Ascending aorta (tissue), 2 donors: ENCODE data around the gene COL2A1. TPM values are rescaled to one million over a fixed set of nuclear protein-coding genes. Genes with fewer than 3 reads are reported as not detected.

Experiments used
- DNase-seq, 2 donors: peaks; one replicate each; pipeline ENCODE4 v3.0.0-alpha.2; 2019; ENCODE audit warnings: low spot score in 2 of 2
- H3K27ac ChIP-seq, 2 donors: fragments of 200-600 bp; sonication (generic); one replicate each; pipeline ENCODE4 v1.5.1; 2016 to 2017; ENCODE audit warnings: mild to moderate bottlenecking in 1 of 2
- H3K27me3 ChIP-seq: fragments of 200-600 bp; sonication (generic); one replicate; pipeline ENCODE4 v1.5.1; 2017
- H3K36me3 ChIP-seq, 2 donors: fragments of 200-600 bp; sonication (generic); one replicate each; pipeline ENCODE4 v1.5.1; 2016
- H3K4me1 ChIP-seq, 2 donors: fragments of 200-600 bp; sonication (generic); one replicate each; pipeline ENCODE4 v1.5.1; 2016 to 2017; ENCODE audit warnings: mild to moderate bottlenecking in 1 of 2
- H3K4me3 ChIP-seq, 2 donors: fragments of 200-600 bp; sonication (generic); one replicate each; pipeline ENCODE4 v1.5.1; 2016 to 2017; ENCODE audit warnings: mild to moderate bottlenecking in 1 of 2
- H3K9me3 ChIP-seq, 2 donors: fragments of 200-600 bp; sonication (generic); one replicate each; pipeline ENCODE4 v1.5.1; 2016
- intact Hi-C: fragments of 100-400 bp; cut with DNase I; formaldehyde crosslinking; loops from one replicate; pipeline ENCODE4 v1.15.1; 2023
- total RNA-seq: library from RNA; depleted of rRNA; stranded (reverse); fragments of >200 nt; gene quantifications from one replicate; pipeline ENCODE4 v1.1.0, GENCODE V29; 2016
- TF ChIP-seq, protein P1 (sequence below), 3 experiments: fragments of 200-600 bp in 2 of 3; fragments of 450-650 bp in 1 of 3; sonication (generic) in 2 of 3; IDR thresholded peaks; one replicate each; pipeline ENCODE4 v1.5.1; 2016 to 2019; ENCODE audit warnings: antibody characterized with exemption in 3 of 3, mild to moderate bottlenecking in 1 of 3, moderate library complexity in 1 of 3

Gene COL2A1
- total RNA-seq, 1 donor from 2014 or later = not detected

DNA sequence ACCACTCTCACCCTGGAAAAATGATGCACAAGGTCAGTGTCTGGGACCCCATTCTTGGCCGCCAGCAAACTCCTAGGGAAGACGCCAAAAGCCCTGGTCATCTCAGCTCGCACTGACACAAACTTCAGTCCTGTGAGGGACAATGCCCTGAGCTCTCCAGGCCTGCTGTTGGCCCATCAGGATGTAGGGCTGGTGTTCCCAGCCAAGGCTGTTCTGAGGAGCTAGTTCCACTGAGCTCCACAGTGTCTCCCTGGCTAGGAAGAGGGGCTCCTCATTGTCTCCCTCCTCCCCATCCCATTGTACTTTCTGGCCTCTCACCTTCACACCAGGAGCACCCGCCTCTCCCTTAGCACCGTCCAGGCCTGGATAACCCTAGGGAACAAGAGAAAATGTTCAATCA, 10.8 kb downstream of the COL2A1 start:
- TF ChIP-seq, protein P1, sequence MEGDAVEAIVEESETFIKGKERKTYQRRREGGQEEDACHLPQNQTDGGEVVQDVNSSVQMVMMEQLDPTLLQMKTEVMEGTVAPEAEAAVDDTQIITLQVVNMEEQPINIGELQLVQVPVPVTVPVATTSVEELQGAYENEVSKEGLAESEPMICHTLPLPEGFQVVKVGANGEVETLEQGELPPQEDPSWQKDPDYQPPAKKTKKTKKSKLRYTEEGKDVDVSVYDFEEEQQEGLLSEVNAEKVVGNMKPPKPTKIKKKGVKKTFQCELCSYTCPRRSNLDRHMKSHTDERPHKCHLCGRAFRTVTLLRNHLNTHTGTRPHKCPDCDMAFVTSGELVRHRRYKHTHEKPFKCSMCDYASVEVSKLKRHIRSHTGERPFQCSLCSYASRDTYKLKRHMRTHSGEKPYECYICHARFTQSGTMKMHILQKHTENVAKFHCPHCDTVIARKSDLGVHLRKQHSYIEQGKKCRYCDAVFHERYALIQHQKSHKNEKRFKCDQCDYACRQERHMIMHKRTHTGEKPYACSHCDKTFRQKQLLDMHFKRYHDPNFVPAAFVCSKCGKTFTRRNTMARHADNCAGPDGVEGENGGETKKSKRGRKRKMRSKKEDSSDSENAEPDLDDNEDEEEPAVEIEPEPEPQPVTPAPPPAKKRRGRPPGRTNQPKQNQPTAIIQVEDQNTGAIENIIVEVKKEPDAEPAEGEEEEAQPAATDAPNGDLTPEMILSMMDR (IDR thresholded peaks at IDR 0.05) = no peak
- intact Hi-C loops = no loop called here

DNA sequence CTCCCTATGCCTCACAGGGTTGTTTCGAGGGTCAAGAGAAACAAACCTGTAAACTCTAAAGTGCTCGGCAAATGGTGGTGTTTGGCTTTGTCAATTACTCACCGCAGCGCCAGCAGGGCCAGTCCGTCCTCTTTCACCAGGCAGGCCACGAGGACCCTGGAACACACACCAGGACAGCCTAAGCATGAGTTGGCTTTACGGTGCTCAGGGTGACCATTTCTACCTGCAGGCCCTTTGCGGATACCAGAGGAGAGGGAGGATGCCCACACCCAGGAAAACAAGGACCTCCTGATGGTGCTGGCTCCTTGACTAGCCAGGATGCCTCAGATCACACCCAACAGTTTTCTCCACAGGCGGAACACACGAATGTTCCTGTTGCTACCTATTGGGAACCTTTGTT, 11.5 kb downstream of the COL2A1 start:
- no peaks in the 10 kb centered on the region for H3K36me3 ChIP-seq
- H3K4me1 ChIP-seq = no peaks in the 10 kb centered on the region
- no peak overlapping the region for H3K27ac ChIP-seq
- intact Hi-C loops = no loop called here
- DNase-seq = no peak
- H3K27me3 ChIP-seq = no peaks in the 10 kb centered on the region
- no peaks in the 10 kb centered on the region for H3K9me3 ChIP-seq
- TF ChIP-seq, protein P1 (IDR thresholded peaks at IDR 0.05) = no peak
- H3K4me3 ChIP-seq = no peak overlapping the region

More for the DNA sequence above, 10.8 kb downstream of the COL2A1 start:
- Histone ChIP-seq H3K9me3 (no peaks in the 10 kb centered on the region), H3K4me3 (no peak overlapping the region), H3K27me3 (no peaks in the 10 kb centered on the region), H3K27ac (no peak overlapping the region), H3K4me1 (no peaks in the 10 kb centered on the region), H3K36me3 (no peaks in the 10 kb centered on the region)
- no peak for DNase-seq

DNA sequence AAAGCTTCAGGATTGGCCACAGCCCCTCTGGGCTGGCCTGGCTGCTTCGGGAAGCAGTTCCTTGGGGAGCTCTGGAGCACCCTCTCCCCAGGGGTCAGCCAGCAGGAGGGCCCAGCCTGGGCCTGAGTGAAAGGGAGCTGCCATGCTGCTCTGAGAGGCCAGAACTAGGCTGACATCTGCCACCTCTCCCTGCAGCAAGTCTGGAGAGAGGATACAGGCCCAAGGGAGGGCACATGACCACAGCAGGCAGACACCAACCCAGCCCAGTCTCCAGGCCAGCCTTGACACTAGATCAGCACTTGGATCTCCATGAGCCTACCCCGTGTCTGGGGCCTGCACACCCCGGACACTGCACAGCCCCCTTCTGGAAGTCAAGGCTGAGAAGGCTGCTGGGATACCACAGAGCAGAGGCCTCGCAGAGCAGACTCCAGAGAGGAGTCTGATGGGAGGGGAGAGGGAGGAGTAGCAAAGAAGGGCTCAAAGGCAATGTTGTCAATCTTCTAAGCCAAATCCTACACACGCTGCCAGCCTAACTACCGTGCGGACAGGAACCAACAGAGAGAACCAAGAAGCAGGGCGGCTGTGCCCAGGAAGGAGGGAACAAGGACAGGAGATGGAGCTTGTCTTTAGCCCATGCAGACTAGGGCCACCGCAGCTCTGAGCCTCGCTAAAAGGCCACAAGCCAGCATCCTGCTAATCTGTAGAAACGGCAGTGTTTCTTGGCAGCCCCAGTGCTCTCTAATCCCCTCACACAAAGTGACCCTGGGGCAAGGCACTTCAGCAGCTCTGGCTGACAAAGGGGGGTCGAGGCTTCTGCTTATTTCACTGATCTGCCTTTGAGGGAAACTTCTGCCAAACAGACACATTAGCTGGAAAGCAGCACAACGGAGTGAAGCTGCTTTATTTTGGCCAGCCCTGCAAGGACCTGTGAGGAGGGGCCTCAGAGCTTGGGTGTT, 12.9 kb downstream of the COL2A1 start:
- Histone ChIP-seq H3K4me3 (no peak overlapping the region), H3K27ac (no peak overlapping the region), H3K27me3 (no peaks in the 10 kb centered on the region), H3K36me3 (no peaks in the 10 kb centered on the region), H3K4me1 (no peaks in the 10 kb centered on the region), H3K9me3 (no peaks in the 10 kb centered on the region)
- TF ChIP-seq, protein P1 (IDR thresholded peaks at IDR 0.05) = no peak
- DNase-seq = no peak
- intact Hi-C loops = no loop called here

DNA sequence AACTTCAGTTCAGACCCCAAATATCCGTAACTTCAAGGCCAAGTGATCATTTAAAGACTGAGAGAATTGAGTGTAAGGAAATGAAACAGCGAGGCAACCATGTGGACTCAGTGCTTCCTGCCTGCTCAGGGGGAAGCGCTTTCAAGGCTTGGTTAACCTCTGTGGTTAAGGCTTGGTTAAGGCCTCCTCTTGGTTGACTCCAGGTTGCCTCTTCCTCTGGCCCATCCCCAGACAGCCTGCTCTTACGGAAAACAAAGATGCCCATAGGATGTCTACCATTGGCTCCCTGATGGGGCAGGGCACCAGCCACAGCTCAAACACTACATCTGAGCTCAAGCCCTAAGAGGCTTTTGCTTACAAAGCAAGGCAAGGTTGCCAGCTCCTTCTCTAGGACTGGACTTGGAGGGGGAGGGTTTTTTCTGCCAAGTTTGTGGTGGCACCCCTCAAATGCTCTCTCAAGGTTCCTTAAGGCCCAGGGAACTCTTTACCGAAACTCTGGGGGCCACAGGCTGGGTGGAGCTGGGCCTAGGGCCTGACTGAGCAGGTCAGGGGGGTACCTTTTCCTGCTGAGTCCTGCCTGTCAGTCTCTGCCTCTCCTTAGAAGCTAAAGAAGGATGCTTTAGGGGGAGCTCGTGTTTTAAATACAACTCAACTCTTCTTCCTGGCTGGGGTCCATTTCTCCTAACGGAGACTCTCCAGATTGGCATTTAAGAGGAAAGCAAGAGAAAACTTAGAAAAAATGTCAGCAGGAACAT, 13.7 kb downstream of the COL2A1 start:
- Histone ChIP-seq H3K4me1 (no peaks in the 10 kb centered on the region), H3K27ac (no peak overlapping the region), H3K9me3 (no peaks in the 10 kb centered on the region), H3K27me3 (no peaks in the 10 kb centered on the region), H3K4me3 (no peak overlapping the region), H3K36me3 (no peaks in the 10 kb centered on the region)
- DNase-seq = no peak
- TF ChIP-seq, protein P1 (IDR thresholded peaks at IDR 0.05) = no peak
- intact Hi-C loops = no loop called here

DNA sequence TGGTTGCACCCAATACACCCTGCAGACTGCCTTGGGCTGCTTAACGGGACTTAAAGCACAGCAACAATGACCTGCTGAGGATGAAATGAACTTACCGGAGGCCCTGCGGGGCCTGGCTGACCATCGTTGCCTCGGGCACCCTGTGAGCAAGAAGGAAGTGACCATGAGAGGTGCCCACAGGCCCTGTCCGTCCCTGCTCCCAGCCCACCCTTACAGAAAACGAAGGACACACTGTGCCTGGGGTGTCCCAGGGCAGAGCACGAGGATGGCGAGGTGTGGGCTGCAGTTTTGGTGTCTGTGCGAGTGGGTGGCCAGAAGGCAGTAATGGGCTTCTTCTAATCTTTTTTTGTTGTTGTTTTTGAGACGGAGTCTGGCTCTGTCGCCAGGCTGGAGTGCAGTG, 14.6 kb downstream of the COL2A1 start:
- Histone ChIP-seq H3K36me3 (no peaks in the 10 kb centered on the region), H3K4me1 (no peaks in the 10 kb centered on the region), H3K4me3 (no peak overlapping the region), H3K9me3 (no peaks in the 10 kb centered on the region), H3K27ac (no peak overlapping the region), H3K27me3 (no peaks in the 10 kb centered on the region)
- TF ChIP-seq, protein P1 (IDR thresholded peaks at IDR 0.05) = no peak
- no peak for DNase-seq
- intact Hi-C loops = no loop called here
